K562 (cell line): ENCODE measurements around the gene ZFAND2B. TPM values are rescaled to one million over a fixed set of nuclear protein-coding genes. Genes with fewer than 3 reads are reported as not detected.

Experiments used
- ETS1 ChIP-seq: conservative IDR thresholded peaks from 2 replicates; pipeline ENCODE4 v1.6.1; 2011; ENCODE audit warnings: low read depth, mild to moderate bottlenecking, low read length; ENCODE audit not compliant: control insufficient read depth
- FIP1L1 ChIP-seq: fragments of 200-400 bp; formaldehyde crosslinking; IDR thresholded peaks from 2 replicates; pipeline ENCODE4 v1.6.1; 2018; ENCODE audit warnings: mild to moderate bottlenecking, low read depth, low read length; ENCODE audit not compliant: poor library complexity, severe bottlenecking
- HDAC2 ChIP-seq: fragments of 450-650 bp; IDR thresholded peaks from 2 replicates; pipeline ENCODE4 v1.6.1; 2016; ENCODE audit warnings: mild to moderate bottlenecking
- HNRNPK ChIP-seq: fragments of 200-400 bp; formaldehyde crosslinking; IDR thresholded peaks from one replicate; pipeline ENCODE4 v1.6.1; 2018; ENCODE audit warnings: mild to moderate bottlenecking, low read depth, low read length; ENCODE audit not compliant: poor library complexity, severe bottlenecking
- HNRNPLL ChIP-seq: fragments of 200-400 bp; formaldehyde crosslinking; IDR thresholded peaks from 2 replicates; pipeline ENCODE4 v1.6.1; 2017; ENCODE audit warnings: low read length, low read depth, mild to moderate bottlenecking; ENCODE audit not compliant: poor library complexity, severe bottlenecking
- L3MBTL2 ChIP-seq: fragments of 450-650 bp; IDR thresholded peaks from 2 replicates; pipeline ENCODE4 v1.6.1; 2016; ENCODE audit warnings: mild to moderate bottlenecking, moderate library complexity
- NR2C2 ChIP-seq, 2 experiments: fragments of 200-800 bp in 1 of 2; sonication (Bioruptor generic) in 1 of 2; sonication (generic) in 1 of 2; formaldehyde crosslinking in 1 of 2; IDR thresholded peaks; 2 replicates each; pipeline versions ENCODE4 v1.6.1 to v1.8.0; 2016 to 2022; ENCODE audit warnings: mild to moderate bottlenecking in 1 of 2, missing compliant biosample characterization in 1 of 2, missing genetic modification characterization in 1 of 2, missing genetic modification reagents in 1 of 2
- PYGO2 ChIP-seq: fragments of 450-650 bp; IDR thresholded peaks from 2 replicates; pipeline ENCODE4 v1.6.1; 2016; ENCODE audit warnings: mild to moderate bottlenecking, missing genetic modification characterization, moderate library complexity, missing compliant biosample characterization
- RNF2 ChIP-seq: sonication (generic); IDR thresholded peaks from 2 replicates; pipeline ENCODE4 v1.6.1; 2016
- SIX5 ChIP-seq, 2 experiments: IDR thresholded peaks; 2 replicates each; pipeline ENCODE4 v1.6.1; 2011; ENCODE audit warnings: low read length in 2 of 2, borderline replicate concordance in 1 of 2, low read depth in 1 of 2, mild to moderate bottlenecking in 1 of 2, moderate library complexity in 1 of 2; ENCODE audit not compliant: insufficient read depth in 1 of 2
- WHSC1 ChIP-seq: IDR thresholded peaks from one replicate; pipeline ENCODE4 v1.6.1; 2012; ENCODE audit warnings: low read length, control low read depth, inconsistent platforms
- ZFPM2 ChIP-seq: fragments of 250-450 bp; sonication (Bioruptor Pico); IDR thresholded peaks from 2 replicates; pipeline ENCODE4 v1.5.1; 2022; ENCODE audit warnings: mild to moderate bottlenecking
- ZNF146 ChIP-seq: IDR thresholded peaks from one replicate; pipeline ENCODE4 v1.6.1; 2018; ENCODE audit warnings: missing compliant biosample characterization; ENCODE audit not compliant: unreplicated experiment
- ZNF583 ChIP-seq: fragments of 250-450 bp; sonication (Bioruptor Pico); IDR thresholded peaks from 2 replicates; pipeline ENCODE4 v1.4.0; 2020
- ZNF717 ChIP-seq: fragments of 250-450 bp; sonication (Bioruptor Pico); IDR thresholded peaks from 2 replicates; pipeline ENCODE4 v1.5.0; 2021
- polyA plus RNA-seq, 8 experiments: library from polyadenylated mRNA; depleted of rRNA in 4 of 8; stranded (reverse) in 5 of 8; unstranded in 3 of 8; fragments of >200 nt; fragmentation: Nextera tagmentation in 2 of 8; fragmentation: Illumina TruSeq in 1 of 8; extraction: Ambion mirVana in 2 of 8; extraction: Trizol in 1 of 8; gene quantifications; 2 replicates each; pipeline versions ENCODE4 v1.2.1 to v1.2.3, GENCODE V29; 2011 to 2014; ENCODE audit warnings: inconsistent platforms in 1 of 8, missing spikeins in 1 of 8
- total RNA-seq, 7 experiments: library from RNA; depleted of rRNA in 6 of 7; stranded (reverse); fragments of >200 nt in 6 of 7; fragmentation: Illumina TruSeq in 2 of 7; extraction: Trizol in 2 of 7; gene quantifications; 2 replicates each; pipeline versions ENCODE4 v1.2.1 to v1.2.3, GENCODE V29; 2011 to 2021; ENCODE audit warnings: low replicate concordance in 1 of 7
- TF ChIP-seq, protein P1 (sequence below), 2 experiments: fragments of 450-650 bp; IDR thresholded peaks; 2 replicates each; pipeline ENCODE4 v1.6.1; 2018; ENCODE audit warnings: mild to moderate bottlenecking in 2 of 2, low read depth in 1 of 2; ENCODE audit not compliant: partially characterized antibody in 2 of 2
- TF ChIP-seq, protein P2 (sequence below): fragments of 450-650 bp; IDR thresholded peaks from 2 replicates; pipeline ENCODE4 v1.6.1; 2016; ENCODE audit warnings: missing biosample characterization, missing genetic modification characterization
- TF ChIP-seq, protein P3 (sequence below): sonication (generic); formaldehyde crosslinking; IDR thresholded peaks from 2 replicates; pipeline ENCODE4 v1.9.0; 2022; ENCODE audit warnings: mild to moderate bottlenecking, missing genetic modification reagents
- TF ChIP-seq, protein P4 (sequence below), 2 experiments: IDR thresholded peaks; 2 replicates each; pipeline ENCODE4 v1.6.1; 2012; ENCODE audit warnings: improper control_type of control experiment in 2 of 2, low read depth in 2 of 2, low read length in 2 of 2, borderline replicate concordance in 1 of 2

Gene ZFAND2B
- total and polyA plus RNA-seq, 9 of the 15 experiments (the other 6 are each of a cell fraction or from before 2014, with no cell fraction given) = 9.9 to 33.3 (median 26.1) TPM

- TF ChIP-seq HNRNPK (no peak), HNRNPLL (peak; percentile 11), NR2C2 (CRISPR knock-in tag; IDR thresholded peaks at IDR 0.05) (no peak), NR2C2 (tag; IDR thresholded peaks at IDR 0.05) (no peak), WHSC1 (no peak), SIX5 (IDR thresholded peaks at IDR 0.05; ENCODE audit: borderline replicate concordance in 1 of 2, insufficient read depth in 1 of 2, low read depth in 1 of 2, low read length in 2 of 2) (no peak), ETS1 (0 out of 2 replicates have a peak, but pooled peaks have one; percentile 45), ZNF146 (CRISPR knock-in tag) (no peak), FIP1L1 (peak; percentile 88), RNF2 (no peak), ZNF583 (CRISPR knock-in tag) (no peak), ZNF717 (no peak), L3MBTL2 (no peak), PYGO2 (tag) (no peak), HDAC2 (no peak), ZFPM2 (CRISPR knock-in tag) (0 out of 2 replicates have a peak, but pooled peaks have one; percentile 18)
- TF ChIP-seq, protein P1, sequence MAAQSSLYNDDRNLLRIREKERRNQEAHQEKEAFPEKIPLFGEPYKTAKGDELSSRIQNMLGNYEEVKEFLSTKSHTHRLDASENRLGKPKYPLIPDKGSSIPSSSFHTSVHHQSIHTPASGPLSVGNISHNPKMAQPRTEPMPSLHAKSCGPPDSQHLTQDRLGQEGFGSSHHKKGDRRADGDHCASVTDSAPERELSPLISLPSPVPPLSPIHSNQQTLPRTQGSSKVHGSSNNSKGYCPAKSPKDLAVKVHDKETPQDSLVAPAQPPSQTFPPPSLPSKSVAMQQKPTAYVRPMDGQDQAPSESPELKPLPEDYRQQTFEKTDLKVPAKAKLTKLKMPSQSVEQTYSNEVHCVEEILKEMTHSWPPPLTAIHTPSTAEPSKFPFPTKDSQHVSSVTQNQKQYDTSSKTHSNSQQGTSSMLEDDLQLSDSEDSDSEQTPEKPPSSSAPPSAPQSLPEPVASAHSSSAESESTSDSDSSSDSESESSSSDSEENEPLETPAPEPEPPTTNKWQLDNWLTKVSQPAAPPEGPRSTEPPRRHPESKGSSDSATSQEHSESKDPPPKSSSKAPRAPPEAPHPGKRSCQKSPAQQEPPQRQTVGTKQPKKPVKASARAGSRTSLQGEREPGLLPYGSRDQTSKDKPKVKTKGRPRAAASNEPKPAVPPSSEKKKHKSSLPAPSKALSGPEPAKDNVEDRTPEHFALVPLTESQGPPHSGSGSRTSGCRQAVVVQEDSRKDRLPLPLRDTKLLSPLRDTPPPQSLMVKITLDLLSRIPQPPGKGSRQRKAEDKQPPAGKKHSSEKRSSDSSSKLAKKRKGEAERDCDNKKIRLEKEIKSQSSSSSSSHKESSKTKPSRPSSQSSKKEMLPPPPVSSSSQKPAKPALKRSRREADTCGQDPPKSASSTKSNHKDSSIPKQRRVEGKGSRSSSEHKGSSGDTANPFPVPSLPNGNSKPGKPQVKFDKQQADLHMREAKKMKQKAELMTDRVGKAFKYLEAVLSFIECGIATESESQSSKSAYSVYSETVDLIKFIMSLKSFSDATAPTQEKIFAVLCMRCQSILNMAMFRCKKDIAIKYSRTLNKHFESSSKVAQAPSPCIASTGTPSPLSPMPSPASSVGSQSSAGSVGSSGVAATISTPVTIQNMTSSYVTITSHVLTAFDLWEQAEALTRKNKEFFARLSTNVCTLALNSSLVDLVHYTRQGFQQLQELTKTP (IDR thresholded peaks at IDR 0.05; ENCODE audit: low read depth in 1 of 2, partially characterized antibody in 2 of 2) = no peak
- TF ChIP-seq, protein P2, sequence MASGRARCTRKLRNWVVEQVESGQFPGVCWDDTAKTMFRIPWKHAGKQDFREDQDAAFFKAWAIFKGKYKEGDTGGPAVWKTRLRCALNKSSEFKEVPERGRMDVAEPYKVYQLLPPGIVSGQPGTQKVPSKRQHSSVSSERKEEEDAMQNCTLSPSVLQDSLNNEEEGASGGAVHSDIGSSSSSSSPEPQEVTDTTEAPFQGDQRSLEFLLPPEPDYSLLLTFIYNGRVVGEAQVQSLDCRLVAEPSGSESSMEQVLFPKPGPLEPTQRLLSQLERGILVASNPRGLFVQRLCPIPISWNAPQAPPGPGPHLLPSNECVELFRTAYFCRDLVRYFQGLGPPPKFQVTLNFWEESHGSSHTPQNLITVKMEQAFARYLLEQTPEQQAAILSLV = no peak
- TF ChIP-seq, protein P3, sequence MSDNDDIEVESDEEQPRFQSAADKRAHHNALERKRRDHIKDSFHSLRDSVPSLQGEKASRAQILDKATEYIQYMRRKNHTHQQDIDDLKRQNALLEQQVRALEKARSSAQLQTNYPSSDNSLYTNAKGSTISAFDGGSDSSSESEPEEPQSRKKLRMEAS = no peak
- TF ChIP-seq, protein P4, sequence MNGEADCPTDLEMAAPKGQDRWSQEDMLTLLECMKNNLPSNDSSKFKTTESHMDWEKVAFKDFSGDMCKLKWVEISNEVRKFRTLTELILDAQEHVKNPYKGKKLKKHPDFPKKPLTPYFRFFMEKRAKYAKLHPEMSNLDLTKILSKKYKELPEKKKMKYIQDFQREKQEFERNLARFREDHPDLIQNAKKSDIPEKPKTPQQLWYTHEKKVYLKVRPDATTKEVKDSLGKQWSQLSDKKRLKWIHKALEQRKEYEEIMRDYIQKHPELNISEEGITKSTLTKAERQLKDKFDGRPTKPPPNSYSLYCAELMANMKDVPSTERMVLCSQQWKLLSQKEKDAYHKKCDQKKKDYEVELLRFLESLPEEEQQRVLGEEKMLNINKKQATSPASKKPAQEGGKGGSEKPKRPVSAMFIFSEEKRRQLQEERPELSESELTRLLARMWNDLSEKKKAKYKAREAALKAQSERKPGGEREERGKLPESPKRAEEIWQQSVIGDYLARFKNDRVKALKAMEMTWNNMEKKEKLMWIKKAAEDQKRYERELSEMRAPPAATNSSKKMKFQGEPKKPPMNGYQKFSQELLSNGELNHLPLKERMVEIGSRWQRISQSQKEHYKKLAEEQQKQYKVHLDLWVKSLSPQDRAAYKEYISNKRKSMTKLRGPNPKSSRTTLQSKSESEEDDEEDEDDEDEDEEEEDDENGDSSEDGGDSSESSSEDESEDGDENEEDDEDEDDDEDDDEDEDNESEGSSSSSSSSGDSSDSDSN (IDR thresholded peaks at IDR 0.05; ENCODE audit: borderline replicate concordance in 1 of 2, low read depth in 2 of 2, low read length in 2 of 2) = 0 out of 4 replicates have a peak, but pooled peaks have one; percentile 17 to 43
Measured at GRCh38 chr2:219218217-219218731, 11.7 kb downstream of the ZFAND2B start (continued).
